Adipose tissue (tissue), 3 donors: ENCODE results near the gene F2RL1. TPM values are rescaled to one million over a fixed set of nuclear protein-coding genes. Genes with fewer than 3 reads are reported as not detected.
"Not testable (repeated sequence)": the region's sequence is repeated elsewhere in the genome, so short reads cannot be mapped to it uniquely, and the experiment has no call there.

Source experiments
- H3K27ac ChIP-seq: one replicate; pipeline ENCODE4 v1.5.1; 2013; ENCODE audit warnings: low read depth, low read length
- WGBS, 3 donors: extraction: QIAGEN DNeasy Blood & Tissue Kit; methylation state at CpG; one replicate each; pipeline ENCODE4 v1.1.7; 2013; 5-methylcytosine and 5-hydroxymethylcytosine counted together
- polyA plus RNA-seq, 3 donors: library from polyadenylated mRNA; stranded (reverse); fragments of 200-250 nt; gene quantifications; one replicate each; pipeline ENCODE4 v1.2.3, GENCODE V29; 2013
- donor health status: healthy with polysubstance abuse.
- donor health status: Bipolar disorder and iron deficiency.
- donor health status: healthy.

The F2RL1 gene
- polyA plus RNA-seq, 3 donors: 0.45 to 10.4 (median 2.7) TPM

- H3K27ac ChIP-seq: no peak overlapping the region
- 84 to 87% (median 87%) methylated on average over 2 of the region's 2 CpGs for WGBS, 3 donors
Observed at GRCh38 chr5:76836181-76836580, 17.4 kb downstream of the F2RL1 start.

- WGBS, 3 donors: 71 to 91% (median 83%) methylated on average over 3 to 4 of the region's 4 CpGs
- no peak overlapping the region for H3K27ac ChIP-seq
Observed at GRCh38 chr5:76836585-76836984, 17.8 kb downstream of the F2RL1 start.

- 54 to 62% (median 58%) methylated on average over 7 of the region's 7 CpGs for WGBS, 3 donors
Observed at GRCh38 chr5:76838481-76839261, 19.8 kb downstream of the F2RL1 start.

GRCh38 chr5:76841361-76841760 lies 22.5 kb downstream of the F2RL1 start:
- H3K27ac ChIP-seq: no peak overlapping the region
- 68 to 82% (median 79%) methylated on average over 3 of the region's 3 CpGs for WGBS, 3 donors

More at GRCh38 chr5:76838481-76839261, 19.8 kb downstream of the F2RL1 start:
- no peak overlapping the region for H3K27ac ChIP-seq

GRCh38 chr5:76845890-76846289 lies 27.1 kb downstream of the F2RL1 start:
- WGBS, 3 donors: 88 to 97% (median 94%) methylated on average over 3 of the region's 3 CpGs
- no peak overlapping the region for H3K27ac ChIP-seq

GRCh38 chr5:76849419-76850291 lies 30.8 kb downstream of the F2RL1 start, which contains the start of gene S100Z:
Gene S100Z, plus strand, starts transcription at chr5:76850014. Its CDS starts 25,346 bp downstream, at chr5:76875360.
- no peak within 1 kb of the TSS for H3K27ac ChIP-seq
- 68 to 76% (median 68%) methylated on average over 18 of the region's 18 CpGs for WGBS, 3 donors

GRCh38 chr5:76850543-76851145 lies 31.8 kb downstream of the F2RL1 start:
- WGBS, 3 donors: 73 to 78% (median 77%) methylated on average over 8 of the region's 8 CpGs
- H3K27ac ChIP-seq: no peak overlapping the region

- 22 to 60% (median 28%) methylated on average over 7 of the region's 7 CpGs for WGBS, 3 donors
- H3K27ac ChIP-seq: no peak overlapping the region
Observed at GRCh38 chr5:76851728-76852369, 33.0 kb downstream of the F2RL1 start.

- 43 to 63% (median 49%) methylated on average over 2 of the region's 2 CpGs for WGBS, 3 donors
- no peak overlapping the region for H3K27ac ChIP-seq
Observed at GRCh38 chr5:76852772-76853171, 33.9 kb downstream of the F2RL1 start.

- 75 to 88% (median 76%) methylated on average over 3 of the region's 3 CpGs for WGBS, 3 donors
- not testable (repeated sequence) for H3K27ac ChIP-seq
Observed at GRCh38 chr5:76853741-76854140, 34.9 kb downstream of the F2RL1 start.

GRCh38 chr5:76854644-76855043 lies 35.8 kb downstream of the F2RL1 start:
- H3K27ac ChIP-seq: no peak overlapping the region

- H3K27ac ChIP-seq: not testable (repeated sequence)
Observed at GRCh38 chr5:76855501-76855900, 36.7 kb downstream of the F2RL1 start.

GRCh38 chr5:76855961-76856360 lies 37.1 kb downstream of the F2RL1 start:
- no peak overlapping the region for H3K27ac ChIP-seq
- 39 to 88% (median 57%) methylated on average over 3 of the region's 3 CpGs for WGBS, 3 donors

GRCh38 chr5:76856800-76857199 lies 38.0 kb downstream of the F2RL1 start:
- not testable (repeated sequence) for H3K27ac ChIP-seq
- 68 to 83% (median 82%) methylated on average over 4 of the region's 4 CpGs for WGBS, 3 donors

GRCh38 chr5:76859591-76860247 lies 40.9 kb downstream of the F2RL1 start:
- H3K27ac ChIP-seq: no peak overlapping the region
- 68 to 92% (median 72%) methylated on average over 10 of the region's 10 CpGs for WGBS, 3 donors

GRCh38 chr5:76861612-76862011 lies 42.8 kb downstream of the F2RL1 start:
- no peak overlapping the region for H3K27ac ChIP-seq
- 69 to 83% (median 72%) methylated on average over 5 of the region's 5 CpGs for WGBS, 3 donors

GRCh38 chr5:76863001-76863400 lies 44.2 kb downstream of the F2RL1 start:
- H3K27ac ChIP-seq: no peak overlapping the region
- 21 to 57% (median 56%) methylated on average over 1 of the region's 1 CpG for WGBS, 3 donors

GRCh38 chr5:76866503-76866902 lies 47.7 kb downstream of the F2RL1 start:
- 76 to 94% (median 86%) methylated on average over 2 of the region's 2 CpGs for WGBS, 3 donors
- H3K27ac ChIP-seq: no peak overlapping the region
